Breast epithelium (tissue), 3 donors: ENCODE data around the gene STT3B.

Experiments used
- POLR2AphosphoS5 ChIP-seq, 3 donors: sonication (generic); formaldehyde crosslinking; IDR thresholded peaks; one replicate each; pipeline ENCODE4 v1.6.1; 2017; ENCODE audit warnings: antibody characterized with exemption in 3 of 3
- TF ChIP-seq, protein P1 (sequence below), 3 donors: fragments of 450-650 bp; IDR thresholded peaks; one replicate each; pipeline ENCODE4 v1.5.1; 2016 to 2017; ENCODE audit warnings: antibody characterized with exemption in 3 of 3, mild to moderate bottlenecking in 3 of 3, moderate library complexity in 3 of 3

DNA sequence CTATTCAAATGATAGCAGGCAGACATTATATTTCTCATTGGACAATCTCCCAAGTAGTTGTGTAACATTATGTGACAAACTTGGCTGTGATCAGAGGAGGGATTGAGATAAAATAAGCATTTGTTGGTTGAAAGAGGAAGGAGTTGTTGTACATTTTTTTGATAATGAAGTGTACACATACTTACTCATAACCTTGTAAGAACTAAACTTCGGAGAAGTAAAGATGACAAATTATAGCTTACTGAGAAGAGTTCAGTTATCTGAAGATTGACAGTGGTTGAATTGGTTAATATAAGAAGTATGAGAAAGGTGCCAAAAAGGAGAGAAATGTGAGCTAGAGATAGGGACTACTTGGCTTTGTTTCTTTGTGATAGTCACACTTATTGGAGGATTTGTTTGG lies 32.6 kb downstream of the STT3B start:
- no peak for TF ChIP-seq POLR2AphosphoS5 (IDR thresholded peaks at IDR 0.05)
- TF ChIP-seq, protein P1, sequence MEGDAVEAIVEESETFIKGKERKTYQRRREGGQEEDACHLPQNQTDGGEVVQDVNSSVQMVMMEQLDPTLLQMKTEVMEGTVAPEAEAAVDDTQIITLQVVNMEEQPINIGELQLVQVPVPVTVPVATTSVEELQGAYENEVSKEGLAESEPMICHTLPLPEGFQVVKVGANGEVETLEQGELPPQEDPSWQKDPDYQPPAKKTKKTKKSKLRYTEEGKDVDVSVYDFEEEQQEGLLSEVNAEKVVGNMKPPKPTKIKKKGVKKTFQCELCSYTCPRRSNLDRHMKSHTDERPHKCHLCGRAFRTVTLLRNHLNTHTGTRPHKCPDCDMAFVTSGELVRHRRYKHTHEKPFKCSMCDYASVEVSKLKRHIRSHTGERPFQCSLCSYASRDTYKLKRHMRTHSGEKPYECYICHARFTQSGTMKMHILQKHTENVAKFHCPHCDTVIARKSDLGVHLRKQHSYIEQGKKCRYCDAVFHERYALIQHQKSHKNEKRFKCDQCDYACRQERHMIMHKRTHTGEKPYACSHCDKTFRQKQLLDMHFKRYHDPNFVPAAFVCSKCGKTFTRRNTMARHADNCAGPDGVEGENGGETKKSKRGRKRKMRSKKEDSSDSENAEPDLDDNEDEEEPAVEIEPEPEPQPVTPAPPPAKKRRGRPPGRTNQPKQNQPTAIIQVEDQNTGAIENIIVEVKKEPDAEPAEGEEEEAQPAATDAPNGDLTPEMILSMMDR (IDR thresholded peaks at IDR 0.05), result no peak
